HG03280 (cell line): ENCODE results near the gene KIT.
"Not testable (repeated sequence)": the region's sequence is repeated elsewhere in the genome, so short reads cannot be mapped to it uniquely, and the experiment has no call there.

Source experiments
- ATAC-seq: cut with Tn5 transposase; IDR thresholded peaks from one replicate; pipeline ENCODE4 v1.9.1; 2021; ENCODE audit warnings: mild to moderate bottlenecking, moderate library complexity; ENCODE audit not compliant: unreplicated experiment

KIT gene

GRCh38 chr4:54657551-54658251 is at the start of gene KIT:
Gene KIT, plus strand, starts transcription at chr4:54657957. Its CDS starts 58 bp downstream, at chr4:54658015.
- no peak for ATAC-seq

GRCh38 chr4:54609310-54609709 is 48.4 kb upstream of the KIT start:
- ATAC-seq = no peak

GRCh38 chr4:54614149-54614548 is 43.6 kb upstream of the KIT start:
- ATAC-seq = no peak

- ATAC-seq = no peak
Measured at GRCh38 chr4:54620773-54621172, 37.0 kb upstream of the KIT start.

GRCh38 chr4:54625391-54625790 is 32.4 kb upstream of the KIT start:
- no peak for ATAC-seq

GRCh38 chr4:54626113-54626512 is 31.6 kb upstream of the KIT start:
- no peak for ATAC-seq

GRCh38 chr4:54632537-54632936 is 25.2 kb upstream of the KIT start:
- ATAC-seq = no peak

GRCh38 chr4:54633102-54633740 is 24.5 kb upstream of the KIT start:
- ATAC-seq = not testable (repeated sequence)

- ATAC-seq = no peak
Measured at GRCh38 chr4:54635318-54635717, 22.4 kb upstream of the KIT start.

- ATAC-seq = no peak
Measured at GRCh38 chr4:54637325-54637724, 20.4 kb upstream of the KIT start.

GRCh38 chr4:54641101-54641500 is 16.7 kb upstream of the KIT start:
- ATAC-seq = not testable (repeated sequence)

GRCh38 chr4:54643172-54643571 is 14.6 kb upstream of the KIT start:
- no peak for ATAC-seq

- ATAC-seq = no peak
Measured at GRCh38 chr4:54643958-54644751, 13.6 kb upstream of the KIT start.

GRCh38 chr4:54645830-54646229 is 11.9 kb upstream of the KIT start:
- ATAC-seq = no peak

GRCh38 chr4:54647070-54647469 is 10.7 kb upstream of the KIT start:
- ATAC-seq = no peak

GRCh38 chr4:54651050-54651449 is 6.7 kb upstream of the KIT start:
- no peak for ATAC-seq

- no peak for ATAC-seq
Measured at GRCh38 chr4:54654753-54655152, 3.0 kb upstream of the KIT start.

GRCh38 chr4:54657185-54657550 is 589 bp upstream of the KIT start:
- no peak for ATAC-seq

- ATAC-seq = no peak
Measured at GRCh38 chr4:54658252-54659093, 716 bp downstream of the KIT start.

- no peak for ATAC-seq
Measured at GRCh38 chr4:54659313-54659712, 1.6 kb downstream of the KIT start.
